ENCODE measurements around the gene MRAS. TPM values are rescaled to one million over a fixed set of nuclear protein-coding genes. Genes with fewer than 3 reads are reported as not detected.
A peak's percentile ranks its signal among the peaks of the same experiment; 100 is the strongest.
"Not testable (repeated sequence)": the region's sequence is repeated elsewhere in the genome, so short reads cannot be mapped to it uniquely, and the experiment has no call there.

The MRAS gene
- total RNA-seq, 4 donors from 2014 or later, result 35.6 to 59.2 (median 45.8) TPM

DNA sequence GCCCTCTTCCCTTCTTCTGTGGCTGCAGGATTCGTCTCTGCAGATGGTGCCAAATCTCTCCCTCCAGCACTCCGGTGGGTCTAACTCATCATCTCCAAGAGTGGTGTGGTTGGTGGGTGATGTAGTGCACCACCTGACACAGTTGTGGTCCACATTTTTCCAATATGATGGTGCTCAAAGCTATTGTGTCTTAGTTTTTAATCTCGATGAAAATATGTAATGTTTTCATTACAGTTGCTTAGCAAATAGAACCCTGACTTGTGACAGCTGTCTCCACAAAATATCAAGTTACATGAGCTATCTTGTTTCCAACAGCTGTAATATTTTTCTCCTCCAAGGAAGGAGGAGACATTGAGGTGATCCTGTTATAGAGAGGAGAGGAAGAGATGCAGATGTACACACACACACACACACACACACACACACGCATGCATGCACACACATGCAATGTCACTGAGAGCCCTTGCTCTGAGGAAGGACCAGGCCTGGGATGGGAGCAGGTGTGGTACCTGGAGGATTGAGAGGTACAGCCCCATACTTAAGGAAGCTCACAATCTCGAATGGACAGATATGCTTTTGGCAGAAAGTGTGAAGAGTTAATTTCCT, 70.3 kb downstream of the MRAS start:
- no peak for DNase-seq (ENCODE audit: extremely low spot score)
- no peak overlapping the region for H3K27ac ChIP-seq (replicated peaks in 1 of 4)
- 60% methylated on average over 5 of the region's 5 CpGs for WGBS
- TF ChIP-seq, protein P1, sequence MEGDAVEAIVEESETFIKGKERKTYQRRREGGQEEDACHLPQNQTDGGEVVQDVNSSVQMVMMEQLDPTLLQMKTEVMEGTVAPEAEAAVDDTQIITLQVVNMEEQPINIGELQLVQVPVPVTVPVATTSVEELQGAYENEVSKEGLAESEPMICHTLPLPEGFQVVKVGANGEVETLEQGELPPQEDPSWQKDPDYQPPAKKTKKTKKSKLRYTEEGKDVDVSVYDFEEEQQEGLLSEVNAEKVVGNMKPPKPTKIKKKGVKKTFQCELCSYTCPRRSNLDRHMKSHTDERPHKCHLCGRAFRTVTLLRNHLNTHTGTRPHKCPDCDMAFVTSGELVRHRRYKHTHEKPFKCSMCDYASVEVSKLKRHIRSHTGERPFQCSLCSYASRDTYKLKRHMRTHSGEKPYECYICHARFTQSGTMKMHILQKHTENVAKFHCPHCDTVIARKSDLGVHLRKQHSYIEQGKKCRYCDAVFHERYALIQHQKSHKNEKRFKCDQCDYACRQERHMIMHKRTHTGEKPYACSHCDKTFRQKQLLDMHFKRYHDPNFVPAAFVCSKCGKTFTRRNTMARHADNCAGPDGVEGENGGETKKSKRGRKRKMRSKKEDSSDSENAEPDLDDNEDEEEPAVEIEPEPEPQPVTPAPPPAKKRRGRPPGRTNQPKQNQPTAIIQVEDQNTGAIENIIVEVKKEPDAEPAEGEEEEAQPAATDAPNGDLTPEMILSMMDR (IDR thresholded peaks at IDR 0.05), result no peak
- TF ChIP-seq EP300 (IDR thresholded peaks at IDR 0.05) (no peak), POLR2A (IDR thresholded peaks at IDR 0.05; ENCODE audit: low read depth) (no peak), POLR2AphosphoS5 (IDR thresholded peaks at IDR 0.05) (no peak)
- H3K27me3 ChIP-seq, result peaks cover 0 to 12% (median 0%) of the 10 kb centered on the region in 4 donors
- H3K9me3 ChIP-seq, result no peaks in the 10 kb centered on the region
- H3K4me1 ChIP-seq, result peaks cover 0 to 8% (median 1%) of the 10 kb centered on the region in 4 donors
- no peak overlapping the region for H3K4me3 ChIP-seq
- no peaks in the 10 kb centered on the region for H3K36me3 ChIP-seq
- intact Hi-C loops (cut with DNase I), result loop anchor here (5.0 kb wide), 1 partner anchor 86 kb away; no protein-coding TSS in a partner anchor

DNA sequence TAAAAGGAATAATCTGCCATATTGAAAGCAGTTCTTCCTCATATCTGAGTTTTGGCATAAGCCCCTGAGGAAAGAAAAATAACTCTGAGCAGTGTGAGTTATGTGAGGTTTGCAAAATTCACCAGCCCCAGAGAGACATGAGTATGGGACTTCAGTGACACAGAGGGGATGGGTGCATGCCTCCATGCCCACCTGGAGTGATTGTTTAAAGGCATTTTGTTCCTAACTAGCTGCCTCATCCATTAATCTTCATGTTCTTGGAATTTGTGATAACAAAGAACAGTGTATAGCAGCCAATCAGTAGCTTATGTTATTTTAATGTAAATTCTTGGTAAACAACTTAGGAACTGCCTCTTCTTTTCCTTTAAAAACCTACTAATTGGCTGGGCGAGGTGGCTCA, 74.9 kb downstream of the MRAS start:
- Histone ChIP-seq H3K36me3 (no peaks in the 10 kb centered on the region), H3K4me1 (no peaks in the 10 kb centered on the region), H3K27me3 (no peaks in the 10 kb centered on the region), H3K4me3 (no peak overlapping the region), H3K9me3 (no peaks in the 10 kb centered on the region), H3K27ac (replicated peaks in 1 of 4) (no peak overlapping the region)
- 82% methylated on average over 1 of the region's 1 CpG for WGBS
- TF ChIP-seq POLR2AphosphoS5 (IDR thresholded peaks at IDR 0.05) (no peak), EP300 (IDR thresholded peaks at IDR 0.05) (no peak), POLR2A (IDR thresholded peaks at IDR 0.05; ENCODE audit: low read depth) (no peak)
- TF ChIP-seq, protein P1 (IDR thresholded peaks at IDR 0.05), result no peak
- intact Hi-C loops (cut with DNase I), result no loop called here
- no peak for DNase-seq (ENCODE audit: extremely low spot score)

DNA sequence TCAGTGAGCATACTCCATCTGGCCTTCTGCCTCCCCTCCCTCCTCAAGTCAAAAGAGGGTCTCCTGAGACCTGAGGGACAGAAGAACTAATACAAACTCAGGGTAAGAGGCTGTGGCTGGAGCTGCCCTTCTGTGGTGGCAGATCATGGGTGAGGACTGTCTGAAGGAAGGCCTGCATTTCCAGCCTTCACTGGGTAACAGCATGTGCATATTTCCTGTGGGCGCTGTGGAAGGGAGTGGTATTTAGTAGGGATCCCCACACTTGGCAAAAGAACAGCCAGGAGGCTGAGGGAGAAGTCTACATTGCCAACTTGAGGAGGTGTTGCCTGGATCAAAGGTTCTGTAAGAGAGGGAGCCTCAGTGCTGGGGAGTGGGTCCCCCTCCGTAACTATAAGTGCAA, 75.9 kb downstream of the MRAS start:
- intact Hi-C loops (cut with DNase I), result no loop called here

DNA sequence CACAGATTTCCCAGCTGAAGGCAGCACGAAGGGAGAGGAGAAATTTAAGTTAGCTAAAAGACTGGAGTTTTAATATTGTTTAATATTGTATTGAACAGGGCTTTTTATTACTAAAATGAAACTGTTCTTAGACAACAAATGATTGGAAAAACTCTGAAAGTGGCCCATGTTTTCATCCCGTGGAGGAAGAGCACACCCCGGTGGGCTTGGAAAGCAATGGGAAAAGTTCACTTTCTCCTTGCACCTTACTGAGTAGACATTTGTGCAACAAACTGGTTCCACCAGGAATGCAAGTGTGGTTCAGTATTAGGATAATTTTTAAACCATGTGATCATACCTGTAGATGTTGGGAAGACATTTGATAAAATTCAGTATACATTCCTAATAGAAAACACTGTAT, 77.8 kb downstream of the MRAS start:
- TF ChIP-seq, protein P1 (IDR thresholded peaks at IDR 0.05), result peak; percentile 30 to 46 (median 34)
- no peak for TF ChIP-seq POLR2A (IDR thresholded peaks at IDR 0.05; ENCODE audit: low read depth)
- WGBS, result 61% methylated on average over 3 of the region's 3 CpGs
- intact Hi-C loops (cut with DNase I), result no loop called here

More for the DNA sequence above, 75.9 kb downstream of the MRAS start:
- 85% methylated on average over 2 of the region's 2 CpGs for WGBS
- Histone ChIP-seq H3K27ac (replicated peaks in 1 of 4) (no peak overlapping the region), H3K4me3 (no peak overlapping the region), H3K36me3 (no peaks in the 10 kb centered on the region), H3K9me3 (no peaks in the 10 kb centered on the region), H3K27me3 (no peaks in the 10 kb centered on the region), H3K4me1 (no peaks in the 10 kb centered on the region)
- TF ChIP-seq, protein P1 (IDR thresholded peaks at IDR 0.05), result no peak
- DNase-seq (ENCODE audit: extremely low spot score), result no peak

DNA sequence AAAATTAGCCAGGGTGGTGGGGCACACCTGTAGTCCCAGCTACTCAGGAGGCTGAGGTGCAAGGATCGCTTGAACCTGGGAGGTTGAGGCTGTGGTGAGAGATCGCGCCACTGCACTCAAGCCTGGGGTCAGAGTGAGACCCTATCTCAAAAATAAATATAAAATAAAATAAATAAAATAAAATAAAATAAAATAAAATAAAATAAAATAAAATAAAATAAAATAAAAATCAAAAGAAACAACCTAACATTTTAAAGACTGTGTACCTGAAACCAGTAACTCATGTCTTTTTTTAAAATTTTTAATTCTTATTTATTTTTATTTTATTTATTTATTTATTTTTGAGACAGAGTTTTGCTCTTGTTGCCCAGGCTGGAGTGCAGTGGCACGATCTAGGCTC, 78.4 kb downstream of the MRAS start:
- H3K4me3 ChIP-seq; DNase-seq (ENCODE audit: extremely low spot score); H3K9me3 ChIP-seq; H3K4me1 ChIP-seq; intact Hi-C loops (cut with DNase I); H3K27me3 ChIP-seq; H3K27ac ChIP-seq (replicated peaks in 1 of 4); H3K36me3 ChIP-seq: not testable (repeated sequence)
- 87% methylated on average over 4 of the region's 4 CpGs for WGBS

More for the DNA sequence above, 77.8 kb downstream of the MRAS start:
- no peaks in the 10 kb centered on the region for H3K9me3 ChIP-seq
- H3K4me3 ChIP-seq, result no peak overlapping the region
- no peak overlapping the region for H3K27ac ChIP-seq (replicated peaks in 1 of 4)
- no peaks in the 10 kb centered on the region for H3K4me1 ChIP-seq
- H3K36me3 ChIP-seq, result no peaks in the 10 kb centered on the region
- no peaks in the 10 kb centered on the region for H3K27me3 ChIP-seq
- no peak for DNase-seq (ENCODE audit: extremely low spot score)

Measured in esophagus muscularis mucosa (tissue), 4 donors.